GM13977 (cell line): ENCODE data around the gene LAPTM4A.

Experiments used
- DNase-seq: peaks from one replicate; pipeline ENCODE4 v3.0.0; 2012; ENCODE audit warnings: low spot score
- CTCF ChIP-seq: IDR thresholded peaks from 2 replicates; pipeline ENCODE4 v1.5.1; 2012; ENCODE audit warnings: mild to moderate bottlenecking, control low read depth; ENCODE audit not compliant: insufficient read depth; ENCODE audit errors: extremely low read depth, missing control alignments
- in situ Hi-C: fragments of 300-500 bp; cut with MboI; formaldehyde crosslinking; loops from one replicate; pipeline ENCODE4 v1.12.0; 2022; ENCODE audit warnings: low sequenced_read_pairs, low pct_unique_long_range_greater_than_20kb, mixed read lengths, inconsistent platforms; ENCODE audit not compliant: unreplicated experiment

Gene LAPTM4A

DNA sequence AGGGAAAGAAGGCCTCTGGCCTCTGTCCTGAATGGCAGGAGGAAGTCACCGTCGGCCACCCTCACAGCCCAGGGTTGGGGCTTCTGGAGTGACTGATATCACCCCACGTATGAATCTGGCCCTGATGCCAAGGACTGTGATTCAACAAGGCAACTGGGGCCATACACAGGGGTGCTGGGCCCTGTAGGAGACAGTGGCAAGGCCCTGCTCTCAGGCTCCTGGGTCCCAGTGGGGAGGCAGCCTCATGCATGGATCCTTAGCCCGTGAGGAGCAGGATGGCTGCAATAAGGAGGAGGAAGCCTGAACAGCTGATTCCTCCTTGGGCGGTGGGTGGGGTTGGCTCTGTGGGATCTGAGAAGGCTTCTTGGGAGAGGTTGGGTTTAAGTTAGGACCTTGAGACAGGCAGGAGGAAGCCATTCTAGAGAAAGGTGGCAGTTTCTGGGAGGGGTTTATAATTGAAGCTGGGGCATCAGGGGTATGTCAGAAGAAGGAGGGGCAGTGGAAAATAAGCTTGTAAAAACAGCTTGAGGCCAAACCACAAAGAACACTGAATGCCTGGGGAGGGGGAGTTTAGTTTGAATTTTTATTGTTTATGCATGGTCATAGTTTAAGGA lies 42.8 kb upstream of the LAPTM4A start:
- no peak for TF ChIP-seq CTCF
- no peak for DNase-seq
- in situ Hi-C loops = loop anchor here (10.0 kb wide), 1 partner anchor 79 kb away; the partner anchor contains the start of gene MATN3

DNA sequence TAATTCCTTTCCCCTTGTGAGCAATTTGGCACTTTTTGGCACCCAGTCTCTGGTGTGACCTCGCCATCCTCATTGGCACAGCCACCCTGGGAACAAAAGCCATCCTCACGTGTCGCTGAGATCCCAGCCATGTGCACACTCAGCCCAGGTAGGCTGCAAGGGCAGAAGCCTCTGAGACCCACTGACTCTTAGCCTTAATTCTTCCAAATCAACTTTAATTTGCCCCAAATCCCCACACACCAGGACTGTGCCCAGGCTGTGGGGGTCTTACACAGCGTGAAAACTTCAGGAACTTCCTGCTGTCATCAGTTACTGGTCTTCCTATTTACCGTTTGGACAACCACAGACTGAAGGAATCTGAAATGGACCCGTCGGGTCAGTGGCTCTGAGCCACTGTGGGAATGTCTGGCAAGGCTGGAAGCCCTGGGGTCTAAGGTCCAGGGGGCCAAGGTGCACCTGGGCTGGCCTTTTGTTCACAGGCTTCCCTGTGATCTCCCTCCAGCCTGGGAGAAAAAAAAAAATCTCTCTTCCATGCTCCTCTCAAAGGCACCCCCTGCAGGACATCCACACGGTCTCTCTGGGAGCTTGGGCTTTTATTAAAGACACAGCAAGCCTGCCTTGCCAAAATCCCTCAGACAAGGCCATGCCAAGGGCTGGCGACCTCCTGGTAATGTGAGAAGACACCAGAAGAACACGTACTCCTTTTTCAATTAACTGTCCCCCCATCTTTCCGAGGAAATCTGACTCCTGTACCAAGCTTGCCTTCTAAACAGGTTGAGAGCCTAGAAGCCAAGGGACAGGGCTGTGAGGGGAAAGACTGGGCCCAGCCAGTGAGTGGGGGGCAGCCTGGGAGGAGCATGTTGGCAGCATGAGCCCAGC lies 42.1 kb upstream of the LAPTM4A start:
- in situ Hi-C loops = loop anchor here (10.0 kb wide), 1 partner anchor 79 kb away; the partner anchor contains the start of gene MATN3
- no peak for TF ChIP-seq CTCF
- DNase-seq = no peak

GRCh38 chr2:20092901-20093235 lies 41.4 kb upstream of the LAPTM4A start:
- DNase-seq = no peak
- in situ Hi-C loops = loop anchor here (10.0 kb wide), 1 partner anchor 78 kb away; the partner anchor contains the start of gene MATN3
- no peak for TF ChIP-seq CTCF

DNA sequence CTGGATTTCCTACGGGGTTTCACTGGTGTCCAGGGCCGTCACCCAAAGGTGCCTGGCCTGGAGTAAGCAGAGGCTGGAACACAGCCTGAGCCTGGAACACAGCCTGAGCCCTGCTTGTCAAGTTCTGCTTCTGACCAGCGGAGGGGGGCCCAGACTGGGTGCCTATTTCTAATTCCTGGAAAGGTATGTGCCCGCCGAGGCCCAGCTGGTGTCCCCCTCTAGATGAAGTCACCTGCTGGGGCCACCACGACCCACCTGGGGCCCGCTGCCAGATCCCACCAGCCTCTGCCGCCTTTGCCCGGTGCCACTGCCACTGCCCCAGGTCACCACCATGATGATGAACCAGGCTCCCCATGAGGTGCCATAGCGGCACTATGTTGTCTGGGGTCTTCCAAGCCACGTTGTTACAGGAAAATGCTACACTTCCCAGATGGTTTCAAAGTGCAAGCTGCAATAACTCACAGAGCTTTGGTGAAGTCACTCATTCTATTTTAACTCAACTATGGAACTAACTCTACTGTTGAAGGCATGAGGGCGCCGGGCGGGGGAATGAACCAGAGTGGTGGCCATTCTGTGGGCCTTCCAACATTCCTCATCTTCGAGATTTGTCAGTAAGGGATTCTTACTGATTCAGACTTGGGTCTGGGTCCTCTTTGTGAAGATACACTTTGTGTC lies 40.9 kb upstream of the LAPTM4A start:
- TF ChIP-seq CTCF = no peak
- in situ Hi-C loops = loop anchor here (10.0 kb wide), 1 partner anchor 78 kb away; the partner anchor contains the start of gene MATN3
- no peak for DNase-seq

DNA sequence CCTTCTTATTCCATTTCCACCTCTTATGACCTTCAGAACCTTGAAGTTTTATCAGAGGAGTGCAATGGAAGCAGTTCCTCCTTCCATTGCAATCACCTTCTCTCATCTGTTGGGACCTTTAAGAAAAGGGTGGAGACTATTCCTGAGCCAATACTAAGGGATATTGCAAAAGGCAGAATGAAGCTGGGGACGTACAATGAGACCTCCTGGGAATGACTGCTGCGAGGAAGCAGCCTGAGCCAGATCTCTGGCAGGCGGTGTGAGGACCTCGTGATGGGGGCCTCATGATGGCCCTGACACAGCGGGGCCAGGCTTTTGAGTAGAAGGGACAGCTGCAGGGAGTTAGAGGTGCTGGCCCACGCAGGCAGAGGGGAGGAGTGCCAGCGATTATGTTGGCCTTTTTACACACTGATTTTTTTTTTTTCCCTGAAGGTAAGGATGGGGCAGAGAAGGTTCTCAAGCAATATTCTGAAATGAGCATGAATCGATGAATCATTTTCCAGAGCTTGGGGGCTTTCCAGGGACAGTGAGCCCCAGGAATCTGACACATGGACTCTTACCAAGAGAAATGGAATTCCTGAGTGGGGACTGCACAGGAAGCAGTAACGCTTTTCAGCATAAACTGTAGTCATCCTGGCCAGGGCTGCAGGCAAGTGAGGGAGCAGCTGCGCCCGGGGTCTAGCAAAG lies 40.0 kb upstream of the LAPTM4A start:
- no peak for TF ChIP-seq CTCF
- no peak for DNase-seq
- in situ Hi-C loops = loop anchor here (10.0 kb wide), 1 partner anchor 77 kb away; the partner anchor contains the start of gene MATN3
